ENCODE measurements around the gene CSNK2A2.

DNA sequence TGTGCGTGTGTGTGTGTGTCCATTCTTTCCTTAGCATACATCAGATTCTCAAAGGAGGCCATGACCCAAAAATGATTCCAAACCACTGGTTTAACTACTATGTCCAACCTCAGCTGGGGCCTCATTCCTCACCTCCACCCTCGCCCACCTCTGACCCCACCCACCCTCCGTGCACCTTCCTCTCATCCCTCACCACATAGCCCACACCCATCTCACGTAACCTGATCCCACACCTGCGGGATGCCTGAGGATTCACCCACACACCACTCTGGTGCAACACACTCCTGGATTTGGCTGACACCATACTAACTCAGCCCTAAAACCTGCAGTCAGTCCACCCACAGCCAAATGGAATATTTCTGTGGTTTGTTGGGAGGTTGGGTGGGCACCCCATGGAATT lies 3.3 kb upstream of the CSNK2A2 start:
- TF ChIP-seq, protein P1, sequence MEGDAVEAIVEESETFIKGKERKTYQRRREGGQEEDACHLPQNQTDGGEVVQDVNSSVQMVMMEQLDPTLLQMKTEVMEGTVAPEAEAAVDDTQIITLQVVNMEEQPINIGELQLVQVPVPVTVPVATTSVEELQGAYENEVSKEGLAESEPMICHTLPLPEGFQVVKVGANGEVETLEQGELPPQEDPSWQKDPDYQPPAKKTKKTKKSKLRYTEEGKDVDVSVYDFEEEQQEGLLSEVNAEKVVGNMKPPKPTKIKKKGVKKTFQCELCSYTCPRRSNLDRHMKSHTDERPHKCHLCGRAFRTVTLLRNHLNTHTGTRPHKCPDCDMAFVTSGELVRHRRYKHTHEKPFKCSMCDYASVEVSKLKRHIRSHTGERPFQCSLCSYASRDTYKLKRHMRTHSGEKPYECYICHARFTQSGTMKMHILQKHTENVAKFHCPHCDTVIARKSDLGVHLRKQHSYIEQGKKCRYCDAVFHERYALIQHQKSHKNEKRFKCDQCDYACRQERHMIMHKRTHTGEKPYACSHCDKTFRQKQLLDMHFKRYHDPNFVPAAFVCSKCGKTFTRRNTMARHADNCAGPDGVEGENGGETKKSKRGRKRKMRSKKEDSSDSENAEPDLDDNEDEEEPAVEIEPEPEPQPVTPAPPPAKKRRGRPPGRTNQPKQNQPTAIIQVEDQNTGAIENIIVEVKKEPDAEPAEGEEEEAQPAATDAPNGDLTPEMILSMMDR (IDR thresholded peaks at IDR 0.05), result no peak
- TF ChIP-seq POLR2A (IDR thresholded peaks at IDR 0.05), result no peak

All from right lobe of liver (tissue), 4 donors.